GM18951 (cell line): ENCODE measurements around the gene PROM2.
"Not testable (repeated sequence)": the region's sequence is repeated elsewhere in the genome, so short reads cannot be mapped to it uniquely, and the experiment has no call there.

Experiments used
- POLR2A ChIP-seq: IDR thresholded peaks from 4 replicates; pipeline ENCODE4 v1.6.1; 2011; ENCODE audit warnings: mild to moderate bottlenecking; ENCODE audit not compliant: insufficient read length, insufficient read depth; ENCODE audit errors: extremely low read depth
- in situ Hi-C: fragments of 300-500 bp; cut with MboI; formaldehyde crosslinking; loops from one replicate; pipeline ENCODE4 v1.12.0; 2022; ENCODE audit warnings: low sequenced_read_pairs, mixed read lengths, inconsistent platforms; ENCODE audit not compliant: unreplicated experiment

The PROM2 gene, protein sequence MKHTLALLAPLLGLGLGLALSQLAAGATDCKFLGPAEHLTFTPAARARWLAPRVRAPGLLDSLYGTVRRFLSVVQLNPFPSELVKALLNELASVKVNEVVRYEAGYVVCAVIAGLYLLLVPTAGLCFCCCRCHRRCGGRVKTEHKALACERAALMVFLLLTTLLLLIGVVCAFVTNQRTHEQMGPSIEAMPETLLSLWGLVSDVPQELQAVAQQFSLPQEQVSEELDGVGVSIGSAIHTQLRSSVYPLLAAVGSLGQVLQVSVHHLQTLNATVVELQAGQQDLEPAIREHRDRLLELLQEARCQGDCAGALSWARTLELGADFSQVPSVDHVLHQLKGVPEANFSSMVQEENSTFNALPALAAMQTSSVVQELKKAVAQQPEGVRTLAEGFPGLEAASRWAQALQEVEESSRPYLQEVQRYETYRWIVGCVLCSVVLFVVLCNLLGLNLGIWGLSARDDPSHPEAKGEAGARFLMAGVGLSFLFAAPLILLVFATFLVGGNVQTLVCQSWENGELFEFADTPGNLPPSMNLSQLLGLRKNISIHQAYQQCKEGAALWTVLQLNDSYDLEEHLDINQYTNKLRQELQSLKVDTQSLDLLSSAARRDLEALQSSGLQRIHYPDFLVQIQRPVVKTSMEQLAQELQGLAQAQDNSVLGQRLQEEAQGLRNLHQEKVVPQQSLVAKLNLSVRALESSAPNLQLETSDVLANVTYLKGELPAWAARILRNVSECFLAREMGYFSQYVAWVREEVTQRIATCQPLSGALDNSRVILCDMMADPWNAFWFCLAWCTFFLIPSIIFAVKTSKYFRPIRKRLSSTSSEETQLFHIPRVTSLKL

DNA sequence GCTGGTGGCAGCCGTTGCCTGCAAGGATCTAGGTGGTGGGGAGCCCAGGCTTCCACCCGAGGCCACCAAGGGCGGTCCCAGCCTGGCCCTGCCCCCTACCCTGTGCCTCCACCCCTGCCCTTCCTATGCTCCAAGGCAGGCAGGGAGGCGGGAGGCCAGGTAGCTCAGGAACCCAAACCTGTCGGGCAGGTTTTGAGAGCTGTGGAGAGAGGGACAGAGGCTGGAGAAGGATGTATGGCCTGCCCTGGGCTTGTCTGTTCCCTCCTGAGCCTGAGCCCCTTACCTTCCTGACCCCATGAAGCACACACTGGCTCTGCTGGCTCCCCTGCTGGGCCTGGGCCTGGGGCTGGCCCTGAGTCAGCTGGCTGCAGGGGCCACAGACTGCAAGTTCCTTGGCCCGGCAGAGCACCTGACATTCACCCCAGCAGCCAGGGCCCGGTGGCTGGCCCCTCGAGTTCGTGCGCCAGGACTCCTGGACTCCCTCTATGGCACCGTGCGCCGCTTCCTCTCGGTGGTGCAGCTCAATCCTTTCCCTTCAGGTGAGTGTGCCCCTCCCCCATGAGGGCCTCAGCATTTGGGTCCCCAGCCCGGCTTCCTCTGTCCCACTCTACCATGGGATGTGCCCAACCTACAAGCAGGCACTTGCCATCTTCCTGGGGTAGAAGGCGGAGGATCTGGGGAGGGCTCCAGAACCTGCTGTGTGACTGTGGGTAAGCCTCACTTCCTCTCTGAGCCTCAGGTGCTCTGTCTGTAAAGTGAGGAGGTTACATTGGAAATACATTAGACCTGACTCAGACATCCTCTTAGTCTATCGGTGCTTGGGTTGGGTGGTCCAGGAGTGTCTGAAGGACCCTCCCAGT lies at the start of gene PROM2:
PROM2 (plus strand) TSS at position 159 of the 860 bp plus-strand sequence; CDS start at position 296, 137 bp downstream.
- in situ Hi-C loops = no loop called here
- TF ChIP-seq POLR2A = no peak

DNA sequence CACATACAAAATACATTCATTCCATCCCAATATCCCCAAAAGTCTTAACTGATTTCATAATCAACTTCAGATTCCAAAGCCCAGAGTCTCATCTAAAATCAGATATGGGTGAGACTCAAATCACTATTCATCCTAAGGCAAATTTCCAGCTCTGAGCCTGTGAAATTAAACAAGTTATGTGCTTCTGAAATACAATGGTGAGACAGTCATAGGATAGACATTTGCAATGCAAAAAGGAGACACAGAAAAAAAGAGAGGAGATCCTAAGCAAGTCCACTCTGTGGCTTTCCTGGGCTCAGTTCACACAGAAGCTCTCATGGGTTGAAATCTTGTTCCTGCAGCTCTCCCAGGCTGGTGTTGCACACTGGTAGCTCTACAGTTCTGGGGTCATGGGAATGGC lies 48.6 kb upstream of the PROM2 start:
- in situ Hi-C loops = no loop called here
- no peak for TF ChIP-seq POLR2A

DNA sequence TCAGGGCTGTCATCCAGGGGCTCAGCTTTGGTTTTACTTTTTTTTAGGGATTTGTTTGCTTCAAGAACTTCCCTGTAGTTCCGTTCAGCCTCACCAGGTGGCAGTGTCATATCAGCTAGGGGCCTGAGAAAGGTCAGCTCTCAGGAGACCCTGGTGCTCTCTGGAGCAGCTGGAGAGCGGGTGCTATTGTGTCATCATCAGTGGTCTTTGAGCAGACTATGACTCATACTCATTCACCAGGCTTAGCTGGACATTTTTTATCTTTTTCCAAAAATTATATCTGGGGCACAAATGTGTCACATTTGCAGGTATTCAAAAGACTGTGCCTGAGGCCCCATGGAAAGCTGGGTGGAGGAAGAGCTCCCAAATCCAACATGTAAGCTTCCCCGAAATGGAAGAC lies 42.5 kb upstream of the PROM2 start:
- TF ChIP-seq POLR2A = no peak
- in situ Hi-C loops = no loop called here

DNA sequence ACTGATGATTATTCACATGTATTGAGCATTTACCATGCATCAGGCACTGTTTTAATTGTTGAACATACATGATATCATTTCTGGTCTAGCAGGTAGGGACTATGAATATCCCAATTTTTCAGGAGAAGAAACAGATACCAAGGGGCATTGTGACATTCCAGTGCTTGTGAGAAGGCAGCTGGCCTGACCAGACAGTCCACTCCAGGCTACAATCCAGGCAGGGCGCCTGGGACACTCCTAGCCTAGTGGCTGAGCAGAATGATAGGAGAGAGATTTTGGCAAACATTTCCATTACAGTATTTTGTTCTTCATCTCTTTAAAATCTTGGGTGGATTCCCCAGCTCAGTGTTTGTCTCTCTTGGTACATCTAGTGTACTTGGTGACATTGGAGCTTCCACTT lies 42.0 kb upstream of the PROM2 start:
- in situ Hi-C loops = no loop called here
- no peak for TF ChIP-seq POLR2A

DNA sequence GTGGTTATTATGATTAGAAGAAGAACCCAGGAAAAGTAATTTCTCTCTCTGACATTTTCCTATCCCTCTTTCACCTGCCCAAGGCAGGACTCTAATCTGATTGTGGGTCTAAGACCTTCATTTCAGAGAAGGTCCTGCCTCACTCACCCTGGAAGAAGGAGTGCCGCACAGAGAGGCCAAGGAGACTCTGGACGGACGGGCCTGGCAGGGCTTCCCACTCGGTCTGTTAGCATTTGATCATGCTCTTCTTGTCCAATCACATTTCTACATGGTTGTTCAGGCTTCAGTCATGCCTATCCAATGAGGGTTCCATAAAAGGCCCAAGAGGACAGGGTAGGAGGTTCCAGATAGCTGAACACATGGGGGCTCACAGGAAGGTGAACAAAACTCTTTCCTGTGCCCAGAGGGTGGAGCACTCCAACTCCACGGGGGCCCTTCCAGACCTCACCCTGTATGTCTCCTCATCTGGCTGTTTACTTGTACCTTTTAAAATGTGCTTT lies 39.9 kb upstream of the PROM2 start:
- in situ Hi-C loops = no loop called here
- TF ChIP-seq POLR2A = no peak

DNA sequence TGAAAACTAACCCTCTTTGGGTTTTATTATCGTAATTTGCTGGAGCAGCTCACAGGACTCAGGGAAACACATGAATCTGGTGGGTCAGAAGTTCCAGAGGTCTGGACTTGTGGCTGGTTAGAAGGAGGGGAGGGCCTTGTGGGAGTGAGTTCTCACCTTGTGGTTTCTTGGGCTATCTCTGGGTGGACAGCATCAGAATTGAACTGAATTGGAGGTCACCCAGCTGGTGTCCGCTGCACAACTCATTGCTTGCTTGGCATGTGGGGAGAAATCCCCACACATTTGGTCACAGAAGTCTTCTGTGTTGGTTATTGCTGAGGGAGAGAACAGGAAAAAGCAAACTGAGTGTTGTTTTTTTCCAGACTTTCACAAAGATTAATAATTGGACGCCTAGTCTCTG lies 39.4 kb upstream of the PROM2 start:
- in situ Hi-C loops = no loop called here
- TF ChIP-seq POLR2A = no peak

DNA sequence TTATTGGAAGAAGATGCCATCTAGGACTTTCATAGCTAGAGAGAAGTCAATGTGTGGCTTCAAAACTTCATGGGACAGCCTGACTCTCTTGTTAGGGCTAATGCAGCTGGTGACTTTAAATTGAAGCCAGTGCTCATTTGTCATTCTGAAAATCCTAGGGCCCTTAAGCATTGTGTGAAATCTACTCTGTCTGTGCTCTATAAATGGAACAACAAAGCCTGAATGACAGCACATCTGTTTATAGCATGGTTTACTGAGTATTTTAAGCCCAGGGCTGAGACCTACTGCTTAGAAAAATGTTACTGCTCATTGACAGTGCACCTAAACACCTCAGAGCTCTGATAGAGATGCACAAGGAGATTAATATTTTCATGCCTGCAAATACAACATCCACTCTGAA lies 36.1 kb upstream of the PROM2 start:
- no peak for TF ChIP-seq POLR2A
- in situ Hi-C loops = no loop called here

DNA sequence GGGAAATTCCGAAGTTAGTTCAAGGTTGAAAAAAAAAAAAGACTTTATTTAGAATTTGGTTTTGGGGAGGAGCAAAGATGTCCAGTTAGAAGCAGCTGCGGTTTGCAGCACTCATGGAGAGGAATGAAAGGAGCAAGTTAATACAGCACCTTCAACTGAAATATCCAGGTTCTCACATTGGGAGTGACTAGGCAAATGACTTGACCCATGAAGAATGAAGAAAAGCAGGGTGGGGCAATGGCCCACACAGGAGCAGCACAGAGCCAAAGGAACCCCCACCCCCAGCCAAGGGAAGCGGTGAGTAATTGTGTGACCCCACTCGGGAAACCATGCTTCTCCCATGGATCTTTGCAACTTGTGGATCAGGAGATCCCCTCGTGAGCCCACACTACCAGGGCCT lies 34.2 kb upstream of the PROM2 start:
- no peak for TF ChIP-seq POLR2A
- in situ Hi-C loops = no loop called here

DNA sequence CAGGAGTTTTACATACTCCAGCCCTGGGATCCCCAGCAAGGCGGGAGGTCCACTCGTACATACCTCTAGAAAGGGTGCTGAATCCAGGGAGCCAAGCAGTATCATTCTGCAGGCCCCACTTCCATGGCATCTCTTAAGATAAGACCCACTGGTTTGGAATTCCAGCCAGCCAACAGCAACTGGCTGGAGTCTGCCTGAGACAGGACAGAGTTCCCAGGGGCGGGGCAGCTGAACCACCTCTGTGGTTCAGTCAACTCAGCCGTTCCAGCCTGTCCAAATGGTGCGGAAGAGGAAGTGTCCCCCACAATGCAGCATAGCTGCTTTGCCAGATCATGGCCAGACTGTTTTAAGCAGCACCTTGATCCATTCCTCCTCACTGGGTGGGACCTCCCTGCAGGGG lies 33.7 kb upstream of the PROM2 start:
- no peak for TF ChIP-seq POLR2A
- in situ Hi-C loops = no loop called here

DNA sequence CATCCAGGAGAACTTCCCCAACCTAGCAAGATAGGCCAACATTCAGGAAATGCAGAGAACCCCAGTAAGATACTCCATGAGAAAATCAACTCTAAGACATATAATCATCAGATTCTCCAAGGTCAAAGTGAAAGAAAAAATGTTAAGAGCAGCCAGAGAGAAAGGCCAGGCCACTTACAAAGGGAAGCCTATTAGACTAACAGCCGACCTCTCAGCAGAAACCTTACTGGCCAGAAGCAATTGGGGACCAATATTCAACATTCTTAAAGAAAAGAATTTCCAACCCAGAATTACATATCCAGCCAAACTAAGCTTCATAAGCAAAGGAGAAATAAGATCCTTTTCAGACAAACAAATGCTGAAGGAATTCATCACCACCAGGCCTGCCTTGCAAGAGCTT lies 32.2 kb upstream of the PROM2 start:
- in situ Hi-C loops = not testable (repeated sequence)

DNA sequence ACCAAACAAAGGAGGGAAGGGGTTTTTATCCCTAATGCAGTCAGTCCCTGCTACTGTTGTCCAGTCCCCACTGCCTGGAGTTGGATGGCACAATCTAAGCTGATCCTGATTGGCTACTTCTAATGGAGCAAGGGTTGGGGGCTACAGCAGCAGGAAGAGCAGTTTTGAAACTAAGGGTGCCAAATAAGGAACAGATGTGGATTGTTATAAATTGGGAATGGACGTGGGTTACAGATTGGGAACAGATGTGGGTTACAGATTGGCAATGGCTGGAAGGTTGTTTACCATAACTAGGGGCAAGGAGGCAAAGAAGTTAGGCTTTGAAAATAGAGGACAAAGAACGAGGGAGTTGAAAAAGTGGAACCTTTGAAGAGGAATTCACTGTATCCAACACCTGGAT lies 16.0 kb upstream of the PROM2 start:
- in situ Hi-C loops = no loop called here
- TF ChIP-seq POLR2A = no peak

DNA sequence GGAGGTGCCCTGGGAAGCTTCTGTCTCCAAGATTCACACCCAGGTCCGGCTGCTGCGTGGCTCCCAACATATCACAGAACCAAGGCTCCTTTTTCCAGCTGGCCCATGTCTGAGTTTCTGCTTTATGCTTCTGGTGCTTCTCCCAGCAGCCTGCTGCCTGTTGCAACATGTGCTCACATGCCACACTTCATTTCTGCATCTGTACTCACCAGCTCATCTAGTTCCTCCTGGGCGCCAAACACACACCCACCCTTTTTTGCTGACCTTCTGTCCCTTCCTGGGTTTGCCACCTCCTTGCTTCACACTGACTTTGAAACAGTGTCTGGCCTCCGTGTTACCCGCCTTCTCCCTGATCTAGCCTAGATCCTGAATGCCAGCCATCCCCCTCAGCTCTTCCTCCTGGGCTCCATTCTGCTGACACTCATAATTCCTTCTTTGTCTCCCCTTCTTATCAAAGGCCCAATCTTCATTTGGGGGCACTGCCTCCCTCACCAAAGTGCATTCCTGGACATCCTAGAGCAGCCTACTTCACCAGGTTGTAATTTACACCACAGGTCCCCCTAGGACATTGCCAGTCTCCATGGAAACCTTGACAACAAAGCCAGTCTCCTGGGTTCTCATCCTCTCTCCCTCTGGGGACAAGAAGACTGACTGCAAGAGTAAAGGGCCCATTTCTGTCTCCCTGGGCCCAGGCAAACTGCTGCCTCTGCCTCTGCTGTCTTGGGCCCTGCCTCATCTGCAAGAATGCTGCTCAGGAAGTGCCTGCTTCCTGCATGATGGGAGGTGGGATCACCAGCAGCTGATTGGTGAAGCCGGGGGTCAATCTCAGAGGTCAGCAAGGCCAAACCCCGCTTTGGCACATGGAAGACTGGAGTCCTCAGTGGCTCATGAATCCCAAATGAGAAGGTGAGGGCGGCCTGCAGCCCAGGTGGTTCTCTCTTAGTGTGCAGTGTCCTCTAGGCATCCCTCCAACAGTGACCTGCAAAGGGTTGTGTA lies 13.9 kb upstream of the PROM2 start:
- in situ Hi-C loops = no loop called here
- no peak for TF ChIP-seq POLR2A
